Endothelial cell (in vitro differentiated cells): ENCODE results near the gene RAB30. TPM values are rescaled to one million over a fixed set of nuclear protein-coding genes. Genes with fewer than 3 reads are reported as not detected.

Experiments
- DNase-seq: peaks from one replicate; pipeline ENCODE4 v3.0.0; 2021; ENCODE audit warnings: low spot score
- H3K27ac Mint-ChIP-seq: one replicate; pipeline ENCODE4 v1.8.0; 2021; ENCODE audit warnings: mixed read lengths, inconsistent platforms; ENCODE audit not compliant: unreplicated experiment
- H3K27me3 Mint-ChIP-seq: one replicate; pipeline ENCODE4 v1.8.0; 2021; ENCODE audit warnings: mild to moderate bottlenecking, moderate library complexity, mixed read lengths, inconsistent platforms; ENCODE audit not compliant: unreplicated experiment
- H3K36me3 Mint-ChIP-seq: one replicate; pipeline ENCODE4 v1.8.0; 2021; ENCODE audit warnings: mild to moderate bottlenecking, low read depth, mixed read lengths, inconsistent platforms; ENCODE audit not compliant: unreplicated experiment
- H3K4me1 Mint-ChIP-seq: one replicate; pipeline ENCODE4 v1.8.0; 2021; ENCODE audit warnings: mild to moderate bottlenecking, mixed read lengths, inconsistent platforms; ENCODE audit not compliant: unreplicated experiment
- H3K4me3 Mint-ChIP-seq: one replicate; pipeline ENCODE4 v1.8.0; 2021; ENCODE audit warnings: mild to moderate bottlenecking, mixed read lengths, inconsistent platforms; ENCODE audit not compliant: unreplicated experiment
- H3K9me3 Mint-ChIP-seq: one replicate; pipeline ENCODE4 v1.8.0; 2021; ENCODE audit warnings: mixed read lengths, inconsistent platforms; ENCODE audit not compliant: unreplicated experiment
- total RNA-seq: library from RNA; stranded (reverse); fragmentation: NEBNext Ultra II Directional; extraction: Animal tissue kit (Norgen Biotek cat#: 25700); gene quantifications from one replicate; pipeline ENCODE4 v1.2.1, GENCODE V29; 2021; ENCODE audit not compliant: unreplicated experiment
- TF ChIP-seq, protein P1 (sequence below): fragments of 200-600 bp; sonication (generic); IDR thresholded peaks from one replicate; pipeline ENCODE4 v1.5.0; 2021; ENCODE audit warnings: antibody characterized with exemption; ENCODE audit not compliant: unreplicated experiment

Gene RAB30
- total RNA-seq, 1 donor from 2014 or later = 18.6 TPM

DNA sequence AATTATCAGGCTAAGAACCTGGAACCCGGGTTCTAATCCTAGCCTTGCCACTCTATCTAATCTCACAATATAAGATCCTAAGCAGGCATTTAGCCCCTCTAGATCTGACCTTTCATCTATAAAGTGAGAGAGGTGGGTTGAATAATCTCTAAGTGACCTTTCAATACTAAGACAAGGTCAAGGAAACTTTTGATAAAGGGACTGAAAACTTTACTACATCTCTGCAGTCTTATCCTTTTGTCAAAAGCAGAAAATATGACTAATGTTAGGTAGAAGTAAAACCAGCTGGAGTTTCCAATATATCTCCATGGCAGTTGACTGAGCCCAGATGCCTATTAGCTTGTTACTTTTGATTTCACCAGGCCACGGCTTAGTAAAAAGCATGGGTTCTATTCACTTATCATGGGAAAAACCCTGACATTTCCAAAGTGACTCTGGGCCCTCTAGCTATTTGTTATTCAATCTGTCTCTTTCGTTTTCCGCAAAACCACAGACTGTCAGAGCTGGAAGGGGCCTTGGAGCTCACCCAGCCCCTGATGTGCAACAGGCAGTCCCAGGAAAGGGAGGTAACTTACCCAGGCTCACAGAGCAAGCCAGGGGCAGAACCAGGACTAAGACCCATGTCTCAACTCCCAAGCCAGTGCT is 75.8 kb downstream of the RAB30 start:
- Mint-ChIP-seq H3K4me1 (peaks cover 32% of the 10 kb centered on the region), H3K36me3 (peaks cover 7% of the 10 kb centered on the region), H3K27me3 (peaks cover 2% of the 10 kb centered on the region), H3K4me3 (no peak overlapping the region), H3K9me3 (no peaks in the 10 kb centered on the region), H3K27ac (no peak overlapping the region)
- TF ChIP-seq, protein P1, sequence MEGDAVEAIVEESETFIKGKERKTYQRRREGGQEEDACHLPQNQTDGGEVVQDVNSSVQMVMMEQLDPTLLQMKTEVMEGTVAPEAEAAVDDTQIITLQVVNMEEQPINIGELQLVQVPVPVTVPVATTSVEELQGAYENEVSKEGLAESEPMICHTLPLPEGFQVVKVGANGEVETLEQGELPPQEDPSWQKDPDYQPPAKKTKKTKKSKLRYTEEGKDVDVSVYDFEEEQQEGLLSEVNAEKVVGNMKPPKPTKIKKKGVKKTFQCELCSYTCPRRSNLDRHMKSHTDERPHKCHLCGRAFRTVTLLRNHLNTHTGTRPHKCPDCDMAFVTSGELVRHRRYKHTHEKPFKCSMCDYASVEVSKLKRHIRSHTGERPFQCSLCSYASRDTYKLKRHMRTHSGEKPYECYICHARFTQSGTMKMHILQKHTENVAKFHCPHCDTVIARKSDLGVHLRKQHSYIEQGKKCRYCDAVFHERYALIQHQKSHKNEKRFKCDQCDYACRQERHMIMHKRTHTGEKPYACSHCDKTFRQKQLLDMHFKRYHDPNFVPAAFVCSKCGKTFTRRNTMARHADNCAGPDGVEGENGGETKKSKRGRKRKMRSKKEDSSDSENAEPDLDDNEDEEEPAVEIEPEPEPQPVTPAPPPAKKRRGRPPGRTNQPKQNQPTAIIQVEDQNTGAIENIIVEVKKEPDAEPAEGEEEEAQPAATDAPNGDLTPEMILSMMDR = no peak
- no peak for DNase-seq

DNA sequence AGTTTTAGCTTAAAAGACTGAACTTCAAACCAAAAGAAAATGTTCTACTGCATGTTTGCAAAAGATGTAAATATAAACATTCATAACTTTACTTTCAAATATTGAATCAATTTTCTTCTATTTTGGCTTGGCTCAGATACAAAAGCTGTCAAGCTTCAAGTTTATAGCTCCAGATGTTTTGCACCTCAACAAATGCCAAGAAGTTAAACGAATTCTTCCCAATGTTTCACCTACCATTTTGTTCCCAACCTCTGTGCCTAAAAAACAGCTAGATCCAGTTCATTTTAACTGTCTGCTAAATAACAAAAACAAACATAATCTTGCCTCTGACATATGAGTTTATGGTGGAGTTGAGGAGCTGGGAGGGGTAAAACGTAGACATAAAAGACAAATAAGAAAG is 76.5 kb downstream of the RAB30 start:
- Mint-ChIP-seq H3K36me3 (peaks cover 7% of the 10 kb centered on the region), H3K27ac (no peak overlapping the region), H3K4me1 (peaks cover 29% of the 10 kb centered on the region), H3K4me3 (no peak overlapping the region), H3K9me3 (no peaks in the 10 kb centered on the region), H3K27me3 (peaks cover 2% of the 10 kb centered on the region)
- no peak for DNase-seq
- TF ChIP-seq, protein P1 = no peak

DNA sequence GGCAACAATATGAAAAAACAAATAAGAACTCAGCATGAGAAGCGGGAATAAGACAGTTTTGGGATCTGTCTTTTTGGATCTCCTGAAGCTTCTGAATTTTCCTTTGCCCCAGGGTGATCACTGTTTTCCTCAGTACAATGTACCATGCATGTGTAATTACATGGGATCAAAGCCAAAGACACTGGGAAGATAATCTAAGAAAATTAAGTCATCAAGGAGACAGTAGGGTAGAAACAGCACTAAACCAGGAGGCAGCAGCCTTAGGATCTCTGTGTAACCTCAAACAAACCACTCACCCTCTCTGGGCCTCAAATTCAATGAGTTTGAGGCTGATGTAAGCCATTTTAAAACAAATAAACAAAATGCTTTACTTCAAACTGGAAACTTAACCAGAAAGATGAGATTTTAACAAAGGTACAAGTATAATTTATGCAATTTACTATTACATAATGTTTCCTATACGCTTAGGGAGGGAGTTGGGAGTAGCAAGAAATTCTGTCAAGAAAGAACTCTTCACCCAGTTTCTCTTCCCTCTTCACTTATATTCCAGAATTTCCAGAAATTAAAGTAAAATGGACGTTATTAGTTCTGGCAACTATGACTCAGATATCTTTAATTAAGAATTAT is 77.0 kb downstream of the RAB30 start:
- Mint-ChIP-seq H3K27ac (no peak overlapping the region), H3K36me3 (peaks cover 7% of the 10 kb centered on the region), H3K27me3 (peaks cover 2% of the 10 kb centered on the region), H3K4me3 (no peak overlapping the region), H3K9me3 (no peaks in the 10 kb centered on the region), H3K4me1 (peaks cover 30% of the 10 kb centered on the region)
- DNase-seq = no peak
- TF ChIP-seq, protein P1 = no peak

DNA sequence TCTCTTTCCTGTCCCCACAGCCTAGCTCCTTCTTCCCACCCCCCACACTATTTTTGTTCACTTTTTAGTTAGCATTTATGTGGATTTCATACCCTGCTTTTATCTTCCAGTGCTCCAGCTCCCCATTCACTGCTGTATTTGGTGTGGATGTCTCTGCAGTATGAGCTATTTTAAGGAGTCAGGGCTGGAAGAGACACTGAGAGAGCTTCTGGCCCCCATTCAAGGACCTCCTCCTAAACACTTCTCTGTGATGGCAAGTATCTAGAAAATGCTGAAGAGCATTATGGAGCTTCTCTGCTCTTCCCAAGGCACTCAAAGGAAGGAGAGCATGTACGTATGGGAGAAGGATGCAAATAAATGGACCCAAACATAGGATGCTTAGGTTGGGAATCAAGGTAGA is 79.5 kb downstream of the RAB30 start:
- TF ChIP-seq, protein P1 = no peak
- no peaks in the 10 kb centered on the region for H3K9me3 Mint-ChIP-seq
- H3K27me3 Mint-ChIP-seq = peaks cover 2% of the 10 kb centered on the region
- DNase-seq = no peak
- no peak overlapping the region for H3K27ac Mint-ChIP-seq
- H3K36me3 Mint-ChIP-seq = peaks cover 7% of the 10 kb centered on the region
- no peak overlapping the region for H3K4me3 Mint-ChIP-seq
- H3K4me1 Mint-ChIP-seq = peaks cover 32% of the 10 kb centered on the region

DNA sequence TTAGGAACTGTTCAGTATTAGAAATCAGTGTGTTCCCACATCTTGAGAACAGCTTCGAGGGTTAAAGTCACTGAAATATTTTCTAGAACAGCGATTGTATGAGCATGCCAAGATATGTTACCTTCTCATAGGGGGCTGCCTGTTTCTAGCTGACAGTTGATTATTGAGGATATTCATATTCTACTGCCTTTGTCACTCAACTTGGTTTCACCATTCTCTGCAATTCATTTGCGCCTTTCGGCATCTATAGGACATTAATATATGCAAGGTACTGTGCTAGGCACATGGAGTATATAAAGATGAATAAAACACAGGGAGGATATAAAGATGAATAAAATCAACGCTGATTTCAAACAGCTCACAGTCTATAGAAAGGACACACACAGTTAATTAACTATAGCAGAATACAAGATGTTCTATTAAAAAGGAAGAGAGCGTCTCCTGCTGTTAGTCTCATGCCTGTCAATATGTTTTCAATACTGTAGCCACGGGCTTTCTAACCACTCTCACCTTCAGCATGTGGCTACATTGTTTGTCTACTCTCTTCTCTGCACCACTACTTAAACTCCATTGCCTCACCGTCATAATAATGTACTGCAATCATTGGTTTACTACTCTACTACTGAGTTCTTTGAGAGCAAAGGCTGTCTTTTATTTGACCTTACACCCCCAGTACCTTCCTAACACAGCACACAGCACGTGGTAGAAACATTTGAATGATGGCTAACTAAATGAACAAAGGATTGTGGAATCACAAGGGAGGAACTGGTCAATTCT is 81.9 kb downstream of the RAB30 start:
- Mint-ChIP-seq H3K27me3 (peaks cover 2% of the 10 kb centered on the region), H3K4me3 (no peak overlapping the region)
- TF ChIP-seq, protein P1 = no peak

More for the DNA sequence above, 81.9 kb downstream of the RAB30 start:
- peaks cover 7% of the 10 kb centered on the region for H3K36me3 Mint-ChIP-seq
- peak overlapping the region; percentile 14 for H3K27ac Mint-ChIP-seq
- peaks cover 32% of the 10 kb centered on the region for H3K4me1 Mint-ChIP-seq
- no peak for DNase-seq
- no peaks in the 10 kb centered on the region for H3K9me3 Mint-ChIP-seq
